GM12874 (cell line): ENCODE measurements around the gene PMFBP1.

Experiments
- TF ChIP-seq, protein P1 (sequence below): IDR thresholded peaks from 2 replicates; pipeline ENCODE4 v1.5.1; 2011; ENCODE audit warnings: low read depth, mild to moderate bottlenecking, control low read depth, low read length, moderate library complexity; ENCODE audit not compliant: insufficient read depth

PMFBP1 gene

DNA sequence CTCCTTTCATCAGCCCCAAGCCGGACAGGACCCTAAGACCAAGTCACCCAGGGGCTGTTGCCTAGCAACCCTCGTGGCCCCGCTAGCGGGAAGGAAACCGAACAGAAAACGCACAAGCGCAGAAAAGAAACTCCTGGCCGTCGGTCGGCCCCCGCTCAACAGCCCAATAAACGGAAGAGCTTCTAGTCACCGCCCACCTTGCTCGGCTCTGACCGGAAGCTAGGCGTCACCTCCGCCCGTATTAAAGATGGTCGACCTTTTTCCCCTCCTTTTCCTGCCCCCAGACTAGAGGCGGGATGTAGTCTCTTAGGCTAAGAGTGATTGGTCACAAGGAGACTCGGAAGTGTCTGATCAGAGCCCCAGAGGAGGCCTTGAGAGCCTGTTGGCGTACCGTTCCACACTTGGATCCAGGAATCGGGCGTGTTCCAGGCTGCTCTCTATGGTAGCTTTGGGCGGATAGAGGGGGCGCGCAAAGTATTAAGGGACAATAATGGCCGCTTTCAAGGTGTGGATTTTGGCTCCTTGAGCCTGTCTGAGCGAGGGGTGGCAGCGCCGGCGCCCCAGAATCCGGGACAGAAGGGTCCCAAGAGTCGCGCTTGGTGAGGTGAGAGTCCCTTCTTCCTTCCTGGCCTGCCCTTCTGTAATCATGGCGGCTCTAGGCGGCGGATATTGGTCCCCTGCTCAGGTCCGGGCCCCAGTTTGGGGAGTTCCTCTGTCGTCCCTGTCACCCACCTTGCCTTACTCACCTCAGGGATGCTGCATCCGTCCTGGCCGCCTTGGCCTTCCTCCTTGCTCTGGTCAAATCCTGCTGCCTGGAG lies 78.3 kb downstream of the PMFBP1 start, which contains the start of the genes DHX38 and TXNL4B:
TSS of gene DHX38 (plus strand) at position 400 of the 818 bp plus-strand sequence. CDS start 2,311 bp downstream, outside the sequence.
TSS of gene TXNL4B (minus strand) at position 173 of the 818 bp plus-strand sequence. CDS start 2,871 bp downstream, outside the sequence.
- TF ChIP-seq, protein P1, sequence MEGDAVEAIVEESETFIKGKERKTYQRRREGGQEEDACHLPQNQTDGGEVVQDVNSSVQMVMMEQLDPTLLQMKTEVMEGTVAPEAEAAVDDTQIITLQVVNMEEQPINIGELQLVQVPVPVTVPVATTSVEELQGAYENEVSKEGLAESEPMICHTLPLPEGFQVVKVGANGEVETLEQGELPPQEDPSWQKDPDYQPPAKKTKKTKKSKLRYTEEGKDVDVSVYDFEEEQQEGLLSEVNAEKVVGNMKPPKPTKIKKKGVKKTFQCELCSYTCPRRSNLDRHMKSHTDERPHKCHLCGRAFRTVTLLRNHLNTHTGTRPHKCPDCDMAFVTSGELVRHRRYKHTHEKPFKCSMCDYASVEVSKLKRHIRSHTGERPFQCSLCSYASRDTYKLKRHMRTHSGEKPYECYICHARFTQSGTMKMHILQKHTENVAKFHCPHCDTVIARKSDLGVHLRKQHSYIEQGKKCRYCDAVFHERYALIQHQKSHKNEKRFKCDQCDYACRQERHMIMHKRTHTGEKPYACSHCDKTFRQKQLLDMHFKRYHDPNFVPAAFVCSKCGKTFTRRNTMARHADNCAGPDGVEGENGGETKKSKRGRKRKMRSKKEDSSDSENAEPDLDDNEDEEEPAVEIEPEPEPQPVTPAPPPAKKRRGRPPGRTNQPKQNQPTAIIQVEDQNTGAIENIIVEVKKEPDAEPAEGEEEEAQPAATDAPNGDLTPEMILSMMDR = no peak

DNA sequence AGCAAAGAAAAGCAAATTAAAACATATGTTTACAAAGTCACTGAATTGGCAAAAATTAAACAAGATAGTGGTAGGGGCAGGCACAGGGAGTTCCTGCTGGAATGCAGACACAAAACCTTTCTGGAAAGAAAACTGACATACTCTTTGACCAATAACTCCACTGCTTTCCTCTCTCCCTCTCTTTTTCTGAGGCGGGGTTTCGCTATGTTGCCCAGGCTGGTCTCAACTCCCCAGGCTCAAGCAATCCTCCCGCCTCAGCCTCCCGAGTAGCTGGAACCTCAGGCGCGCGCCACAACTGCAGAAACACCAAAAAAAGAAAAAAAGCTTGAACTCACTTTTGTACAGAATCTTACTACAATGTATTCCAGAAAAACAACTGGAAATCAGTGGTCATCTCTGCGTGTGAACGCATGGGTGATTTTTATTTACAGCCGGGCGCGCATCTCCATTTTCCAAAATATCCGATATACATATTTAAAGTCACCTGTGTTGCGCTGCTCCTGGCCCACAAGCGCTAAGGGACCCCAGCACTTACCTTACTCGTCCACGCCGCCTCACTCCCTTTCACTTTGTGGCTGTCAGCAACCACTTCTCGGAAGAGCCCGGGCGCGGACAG lies 79.0 kb downstream of the PMFBP1 start:
- TF ChIP-seq, protein P1 = no peak

DNA sequence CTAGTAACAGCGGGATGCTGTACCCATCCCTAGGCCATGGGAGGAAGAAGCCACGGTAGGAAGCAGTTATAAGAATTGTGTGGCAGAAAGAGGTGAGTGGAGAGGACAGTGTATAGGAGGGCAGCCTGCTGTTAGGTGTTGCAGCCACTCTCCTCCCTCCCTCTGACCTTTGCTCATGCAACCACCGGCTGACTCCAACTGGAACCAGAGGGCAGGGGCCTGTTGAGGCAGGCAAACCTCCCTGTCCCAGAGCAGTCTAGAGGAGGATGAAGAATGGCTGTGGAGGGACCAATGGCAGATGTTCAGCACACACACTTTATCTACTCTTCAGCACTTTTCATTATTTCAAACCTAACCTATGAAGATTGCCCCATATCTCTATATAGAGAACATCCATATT lies 80.7 kb downstream of the PMFBP1 start:
- TF ChIP-seq, protein P1 = no peak

DNA sequence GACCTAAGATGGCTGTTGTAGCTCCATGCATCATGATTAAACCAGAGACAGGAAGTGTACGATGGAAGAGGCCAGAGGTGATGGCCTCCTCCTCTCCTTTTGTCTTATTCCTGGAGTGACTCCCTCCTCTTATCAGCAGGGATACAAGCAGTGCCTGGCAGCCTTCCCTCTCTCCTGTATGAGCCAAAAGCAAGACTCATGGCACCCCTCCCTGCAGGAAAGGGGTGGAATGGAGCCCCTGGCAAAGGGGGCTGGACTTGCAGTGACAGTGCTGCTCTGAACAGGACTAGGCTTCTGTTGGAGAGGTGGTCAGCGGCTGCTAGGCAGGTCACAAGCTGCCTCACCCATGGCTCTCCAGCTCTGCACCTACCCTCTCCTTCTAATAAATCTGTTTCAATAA lies 87.0 kb downstream of the PMFBP1 start:
- TF ChIP-seq, protein P1 = no peak

DNA sequence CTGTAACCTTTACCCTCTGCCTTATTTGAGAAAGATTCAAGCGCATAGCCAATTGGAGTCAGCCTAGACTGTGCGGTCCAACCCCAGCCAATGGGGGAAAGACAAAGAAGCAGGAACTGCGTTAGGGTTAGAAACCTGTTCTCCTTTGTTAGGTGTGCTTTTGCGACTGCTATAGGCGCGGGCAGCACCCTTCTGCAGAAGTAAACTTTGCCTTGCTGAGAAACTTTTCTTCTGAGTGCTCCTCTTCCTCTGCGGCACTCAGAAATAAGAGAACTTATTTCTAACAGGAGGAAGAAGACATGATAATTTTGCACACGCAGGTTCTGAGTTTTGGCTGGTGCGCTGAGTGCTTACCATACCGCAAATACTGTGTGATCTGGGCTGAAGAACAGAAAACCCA lies 87.5 kb downstream of the PMFBP1 start:
- TF ChIP-seq, protein P1 = no peak

DNA sequence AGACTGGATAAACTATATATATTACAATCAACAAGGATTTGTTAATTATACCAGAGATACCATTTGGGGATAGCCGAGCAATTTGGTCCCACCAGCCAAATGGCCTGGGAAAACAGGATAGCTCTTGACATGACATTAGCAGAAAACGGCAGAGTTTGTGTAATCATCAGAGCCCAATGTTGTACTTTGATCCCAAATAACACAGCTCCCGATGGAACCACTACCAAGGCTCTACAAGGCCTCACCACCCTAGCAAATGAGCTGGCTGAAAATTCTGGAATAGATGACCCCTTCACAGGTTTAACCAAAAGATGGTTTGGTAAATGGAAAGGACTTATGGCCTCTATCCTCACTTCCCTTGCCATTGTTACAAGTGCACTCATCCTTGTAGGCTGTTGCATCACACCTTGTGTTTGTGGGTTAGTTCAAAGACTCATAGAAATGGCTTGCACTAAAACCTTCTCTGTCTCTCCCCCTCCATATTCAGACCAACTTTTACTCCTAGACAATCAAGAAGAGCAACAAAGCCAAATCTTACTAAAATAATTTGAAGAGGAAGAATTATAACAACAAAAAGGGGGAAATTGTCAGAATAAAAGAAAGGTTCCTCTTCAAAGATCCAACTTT lies 88.1 kb downstream of the PMFBP1 start:
- TF ChIP-seq, protein P1 = no peak

DNA sequence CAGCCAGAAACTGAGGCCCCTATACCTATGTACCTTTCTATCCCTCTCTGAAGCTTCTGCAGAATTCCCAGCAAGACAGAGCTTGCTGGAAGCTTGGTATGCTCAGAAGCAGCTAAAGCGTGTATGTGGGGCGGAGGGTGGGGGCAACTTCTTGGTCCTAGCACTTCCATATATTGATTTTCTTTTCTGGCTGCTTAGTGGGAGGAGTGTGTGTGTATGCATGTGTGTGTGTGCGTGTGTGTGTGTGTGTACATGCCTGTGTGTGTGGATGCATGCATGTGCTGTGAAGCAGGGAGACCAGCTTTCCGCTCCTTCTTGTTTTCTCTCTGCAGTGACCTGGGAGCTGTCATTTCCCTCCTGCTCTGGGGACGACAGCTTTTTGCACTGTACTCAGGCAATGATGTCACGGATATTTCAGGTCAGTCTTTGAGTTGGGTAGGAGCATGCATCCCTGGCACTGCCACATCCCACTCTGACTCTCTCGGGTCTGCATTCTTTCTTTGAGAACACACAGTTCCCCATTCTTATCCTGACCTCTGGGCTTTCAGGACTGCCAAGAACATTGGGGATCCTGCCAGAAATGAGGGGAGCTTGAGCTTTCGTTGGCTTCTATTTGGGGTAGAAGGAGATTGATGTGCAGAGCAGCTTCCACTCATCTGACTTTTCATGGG lies 98.3 kb downstream of the PMFBP1 start:
- TF ChIP-seq, protein P1 = no peak
